CD4-positive, alpha-beta memory T cell (primary cell): ENCODE data around the gene SF3B6. TPM values are rescaled to one million over a fixed set of nuclear protein-coding genes. Genes with fewer than 3 reads are reported as not detected.
A peak's percentile ranks its signal among the peaks of the same experiment; 100 is the strongest.
"Not testable (repeated sequence)": the region's sequence is repeated elsewhere in the genome, so short reads cannot be mapped to it uniquely, and the experiment has no call there.

Source experiments
- CTCF ChIA-PET: fragments of 350-600 bp; sonication (Branson Sonifier 250); formaldehyde crosslinking; loops from one replicate; lab custom pipeline; 2021; ENCODE audit warnings: inconsistent platforms; ENCODE audit not compliant: partially characterized antibody; lab: Charles Lee
- POLR2A ChIA-PET: fragments of 350-600 bp; sonication (Branson Sonifier 250); formaldehyde crosslinking; loops from one replicate; lab custom pipeline; 2021; ENCODE audit not compliant: partially characterized antibody; lab: Charles Lee
- DNase-seq, 5 donors: peaks; one replicate each; pipeline versions ENCODE4 v3.0.0 to v3.0.0-alpha.2; 2020 to 2022; ENCODE audit warnings: mixed read lengths in 1 of 5
- H3K27ac ChIP-seq: one replicate; pipeline ENCODE4 v1.7.0; 2013; ENCODE audit warnings: low read depth, low read length
- H3K27me3 ChIP-seq: 2 replicates; pipeline ENCODE4 v1.7.0; 2013; ENCODE audit warnings: mild to moderate bottlenecking, low read length, moderate library complexity; ENCODE audit not compliant: insufficient read depth
- H3K36me3 ChIP-seq: 2 replicates; pipeline ENCODE4 v1.7.0; 2013; ENCODE audit warnings: mild to moderate bottlenecking, low read length, moderate library complexity; ENCODE audit not compliant: insufficient read depth
- H3K4me1 ChIP-seq: 2 replicates; pipeline ENCODE4 v1.7.0; 2013; ENCODE audit warnings: mild to moderate bottlenecking, low read length, moderate library complexity; ENCODE audit not compliant: insufficient read depth
- H3K4me3 ChIP-seq, 2 donors: one replicate each; pipeline ENCODE4 v1.7.0; 2013; ENCODE audit warnings: low read length in 2 of 2, mild to moderate bottlenecking in 1 of 2
- H3K9me3 ChIP-seq, 2 donors: one replicate each; pipeline ENCODE4 v1.7.0; 2013; ENCODE audit warnings: low read length in 2 of 2, control low read depth in 1 of 2; ENCODE audit not compliant: control insufficient read depth in 1 of 2
- H3K27ac Mint-ChIP-seq, 7 donors: one replicate each; pipeline ENCODE4 v1.8.0; 2020 to 2021; ENCODE audit warnings: mixed read lengths in 7 of 7, mild to moderate bottlenecking in 6 of 7, inconsistent platforms in 3 of 7, moderate library complexity in 3 of 7
- H3K27me3 Mint-ChIP-seq, 2 donors: one replicate each; pipeline ENCODE4 v1.8.0; 2020 to 2021; ENCODE audit warnings: mixed read lengths in 2 of 2
- H3K36me3 Mint-ChIP-seq, 2 donors: one replicate each; pipeline ENCODE4 v1.8.0; 2020 to 2021; ENCODE audit warnings: mixed read lengths in 2 of 2, inconsistent platforms in 1 of 2, mild to moderate bottlenecking in 1 of 2
- H3K4me1 Mint-ChIP-seq, 4 donors: one replicate each; pipeline ENCODE4 v1.8.0; 2020 to 2021; ENCODE audit warnings: mixed read lengths in 4 of 4, mild to moderate bottlenecking in 1 of 4
- H3K4me3 Mint-ChIP-seq, 8 donors: one replicate each; pipeline ENCODE4 v1.8.0; 2020 to 2021; ENCODE audit warnings: mixed read lengths in 8 of 8, mild to moderate bottlenecking in 7 of 8, moderate library complexity in 6 of 8, inconsistent platforms in 3 of 8
- H3K9me3 Mint-ChIP-seq, 8 donors: one replicate each; pipeline ENCODE4 v1.8.0; 2020 to 2021; ENCODE audit warnings: mixed read lengths in 8 of 8, mild to moderate bottlenecking in 5 of 8, inconsistent platforms in 3 of 8, moderate library complexity in 1 of 8
- intact Hi-C: fragments of 100-400 bp; cut with micrococcal nuclease; formaldehyde crosslinking; loops from one replicate; pipeline ENCODE4 v1.15.1; 2023
- polyA plus RNA-seq, 2 donors: library from polyadenylated mRNA; unstranded; fragments of 300-500 nt; fragmentation: Illumina TruSeq; gene quantifications; one replicate each; pipeline ENCODE4 v1.2.3, GENCODE V29; 2021
- total RNA-seq, 2 experiments: library from RNA; stranded (reverse); gene quantifications; one replicate each; pipeline ENCODE4 v1.2.3, GENCODE V29; 2021

Gene SF3B6
- total and polyA plus RNA-seq, 4 experiments from 2014 or later = 50.0 to 238 (median 118) TPM

DNA sequence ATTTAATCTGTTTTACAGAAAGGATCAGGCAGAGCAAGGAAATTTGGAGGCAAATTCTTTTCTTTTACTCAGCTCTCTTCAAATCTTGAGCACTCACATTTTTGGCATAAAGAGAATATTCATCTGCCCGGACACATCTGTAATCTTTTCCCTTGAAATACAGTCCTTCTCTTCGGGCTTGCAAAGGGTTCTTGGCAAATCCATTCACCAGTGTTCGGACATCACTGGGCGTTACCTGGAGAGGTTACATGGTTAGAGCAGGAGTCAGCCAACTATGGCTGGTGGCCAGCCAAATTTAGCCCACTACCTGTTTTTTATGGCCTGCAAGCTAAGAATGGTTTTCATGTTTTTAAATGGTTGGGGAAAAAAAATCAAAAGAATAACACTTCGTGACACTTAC, 44.9 kb upstream of the SF3B6 start:
- Mint-ChIP-seq H3K36me3 (no peaks in the 10 kb centered on the region), H3K27ac (peak overlapping the region in 1 of 7 donors; percentile 41), H3K4me3 (peak overlapping the region in 2 of 8 donors; percentile 2 to 25), H3K4me1 (peaks cover 8 to 17% (median 13%) of the 10 kb centered on the region in 4 donors), H3K27me3 (no peaks in the 10 kb centered on the region), H3K9me3 (no peaks in the 10 kb centered on the region)
- no peak for DNase-seq
- H3K4me3 ChIP-seq = no peak overlapping the region
- ChIA-PET POLR2A (no interaction called here), CTCF (no interaction called here)
- intact Hi-C loops = no loop called here
- H3K9me3 ChIP-seq = no peaks in the 10 kb centered on the region
- no peaks in the 10 kb centered on the region for H3K27me3 ChIP-seq
- H3K36me3 ChIP-seq = no peaks in the 10 kb centered on the region
- no peak overlapping the region for H3K27ac ChIP-seq
- peaks cover 8% of the 10 kb centered on the region for H3K4me1 ChIP-seq

DNA sequence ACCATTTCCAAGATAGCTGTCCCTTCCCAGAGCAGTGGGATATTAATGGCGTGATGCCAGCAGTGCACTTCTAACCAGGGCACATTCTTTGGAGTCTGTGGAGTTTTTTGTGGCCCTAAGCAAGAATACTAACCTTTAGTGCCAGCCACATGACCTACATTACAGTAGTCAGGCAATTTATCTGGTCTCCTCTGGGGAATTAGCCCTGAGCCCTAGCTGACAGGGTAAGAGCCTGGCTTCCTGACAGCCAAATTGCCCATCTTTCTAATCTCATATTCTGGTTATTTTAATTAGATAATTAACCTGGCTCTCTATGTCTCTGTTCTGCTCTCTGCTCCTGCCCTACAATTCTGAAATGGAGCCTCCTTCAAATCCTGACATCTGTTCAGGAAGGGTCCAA, 41.8 kb upstream of the SF3B6 start:
- intact Hi-C loops = no loop called here
- peak overlapping the region in 1 of 7 donors; percentile 50 for H3K27ac Mint-ChIP-seq
- Histone ChIP-seq H3K27ac (no peak overlapping the region), H3K4me3 (no peak overlapping the region), H3K9me3 (no peaks in the 10 kb centered on the region), H3K4me1 (no peaks in the 10 kb centered on the region), H3K27me3 (no peaks in the 10 kb centered on the region), H3K36me3 (no peaks in the 10 kb centered on the region)
- H3K36me3 Mint-ChIP-seq = peaks cover 0 to 2% of the 10 kb centered on the region in 2 donors
- no peak for DNase-seq
- no peak overlapping the region for H3K4me3 Mint-ChIP-seq
- no peaks in the 10 kb centered on the region for H3K27me3 Mint-ChIP-seq
- peaks cover 0 to 4% (median 0%) of the 10 kb centered on the region in 8 donors for H3K9me3 Mint-ChIP-seq
- H3K4me1 Mint-ChIP-seq = peaks cover 1 to 8% (median 4%) of the 10 kb centered on the region in 4 donors
- POLR2A ChIA-PET = no interaction called here
- CTCF ChIA-PET = no interaction called here

DNA sequence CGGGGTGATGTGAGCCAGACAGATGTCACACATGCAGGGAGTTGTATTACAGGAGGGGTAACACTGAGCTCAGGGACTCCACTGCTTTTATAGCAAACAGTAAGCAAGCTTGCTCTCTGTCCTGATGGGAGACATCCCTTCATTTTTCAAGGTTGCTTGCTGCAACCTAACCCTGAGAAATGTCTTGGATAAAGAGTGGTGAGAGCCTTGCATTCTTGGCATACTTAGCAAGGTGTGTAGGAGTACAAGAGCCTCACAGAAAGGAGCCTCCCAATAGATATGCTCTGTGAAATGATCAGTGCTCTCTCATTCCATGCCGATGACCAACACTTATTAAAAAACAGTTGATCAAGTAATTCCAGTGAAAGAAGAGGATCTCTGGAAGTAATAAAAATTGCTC, 38.9 kb upstream of the SF3B6 start:
- peaks cover 0 to 1% (median 0%) of the 10 kb centered on the region in 4 donors for H3K4me1 Mint-ChIP-seq
- no peaks in the 10 kb centered on the region for H3K4me1 ChIP-seq
- no peaks in the 10 kb centered on the region for H3K9me3 ChIP-seq
- no peak overlapping the region for H3K27ac Mint-ChIP-seq
- H3K4me3 Mint-ChIP-seq = no peak overlapping the region
- H3K27ac ChIP-seq = no peak overlapping the region
- no peak overlapping the region for H3K4me3 ChIP-seq
- H3K27me3 ChIP-seq = no peaks in the 10 kb centered on the region
- DNase-seq = no peak
- CTCF ChIA-PET = no interaction called here
- H3K36me3 Mint-ChIP-seq = peaks cover 2 to 3% of the 10 kb centered on the region in 2 donors
- intact Hi-C loops = no loop called here
- POLR2A ChIA-PET = no interaction called here
- H3K9me3 Mint-ChIP-seq = peaks cover 0 to 4% (median 0%) of the 10 kb centered on the region in 8 donors
- H3K27me3 Mint-ChIP-seq = no peaks in the 10 kb centered on the region
- no peaks in the 10 kb centered on the region for H3K36me3 ChIP-seq

DNA sequence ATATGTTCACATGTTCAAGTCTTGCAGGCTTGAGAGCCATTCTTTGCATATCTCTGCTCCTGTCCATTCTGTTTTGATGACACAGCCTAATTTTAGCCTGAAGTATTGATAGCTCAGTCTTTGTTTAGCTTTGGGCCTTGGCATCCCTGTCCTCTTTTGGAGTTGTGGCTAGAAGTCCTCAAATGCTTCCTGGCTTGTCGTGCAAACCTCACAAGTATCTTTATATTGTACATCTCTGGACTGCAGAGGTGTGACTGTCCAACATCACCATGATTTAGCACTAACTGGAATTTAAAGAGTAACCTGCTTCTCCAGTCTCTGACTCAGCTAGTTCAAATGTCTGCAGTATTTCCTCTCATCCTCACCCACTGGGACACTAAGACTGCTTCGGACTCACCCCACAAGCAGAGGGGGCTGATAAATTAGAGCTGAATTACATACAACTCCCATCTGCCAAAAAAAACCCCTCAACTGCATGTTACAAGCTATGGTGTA, 35.3 kb upstream of the SF3B6 start:
- Mint-ChIP-seq H3K9me3 (peaks cover 3 to 23% (median 15%) of the 10 kb centered on the region in 8 donors), H3K4me1 (peaks cover 0 to 1% (median 0%) of the 10 kb centered on the region in 4 donors), H3K27me3 (no peaks in the 10 kb centered on the region), H3K4me3 (no peak overlapping the region), H3K36me3 (peaks cover 12 to 20% of the 10 kb centered on the region in 2 donors), H3K27ac (no peak overlapping the region)
- H3K9me3 ChIP-seq = no peaks in the 10 kb centered on the region
- ChIA-PET POLR2A (no interaction called here), CTCF (no interaction called here)
- DNase-seq = no peak
- no peaks in the 10 kb centered on the region for H3K4me1 ChIP-seq
- no peak overlapping the region for H3K4me3 ChIP-seq
- no peak overlapping the region for H3K27ac ChIP-seq
- intact Hi-C loops = no loop called here
- no peaks in the 10 kb centered on the region for H3K27me3 ChIP-seq
- no peaks in the 10 kb centered on the region for H3K36me3 ChIP-seq

DNA sequence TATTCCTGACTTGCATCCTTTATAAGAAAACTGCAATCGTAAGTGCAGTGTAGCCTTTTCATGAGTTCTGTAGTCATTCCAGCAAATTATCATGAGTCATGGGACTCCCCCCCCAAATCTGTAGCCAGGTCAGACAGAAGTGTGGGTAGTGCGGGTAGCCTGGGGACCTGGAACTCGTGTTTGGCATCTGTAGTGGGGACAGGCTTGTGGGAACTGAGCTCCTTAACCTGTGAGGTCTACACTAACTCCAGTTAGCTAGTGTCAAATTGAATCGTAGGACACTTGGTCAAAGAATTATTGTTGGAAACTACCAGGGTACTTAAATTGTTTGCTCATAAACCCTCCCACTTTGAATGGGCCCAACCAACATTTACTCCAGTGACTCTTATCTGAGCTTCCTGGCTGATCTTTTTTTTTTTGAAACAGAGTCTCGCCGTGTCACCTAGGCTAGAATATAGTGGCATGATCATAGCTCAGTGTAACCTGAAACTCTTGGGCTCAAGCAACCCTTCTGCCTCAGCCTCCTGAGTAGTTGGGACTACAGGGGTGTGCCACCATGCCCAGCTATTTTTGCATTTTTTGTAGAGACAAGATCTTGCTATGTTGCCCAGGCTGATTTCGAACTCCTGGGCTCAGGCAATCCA, 34.7 kb upstream of the SF3B6 start:
- Histone ChIP-seq H3K36me3 (no peaks in the 10 kb centered on the region), H3K27ac (no peak overlapping the region), H3K27me3 (no peaks in the 10 kb centered on the region), H3K4me1 (no peaks in the 10 kb centered on the region), H3K9me3 (no peaks in the 10 kb centered on the region), H3K4me3 (no peak overlapping the region)
- Mint-ChIP-seq H3K9me3 (peaks cover 3 to 26% (median 18%) of the 10 kb centered on the region in 8 donors), H3K4me1 (peaks cover 0 to 1% (median 0%) of the 10 kb centered on the region in 4 donors), H3K4me3 (no peak overlapping the region), H3K27me3 (no peaks in the 10 kb centered on the region), H3K27ac (no peak overlapping the region), H3K36me3 (peaks cover 12 to 20% of the 10 kb centered on the region in 2 donors)
- no peak for DNase-seq
- ChIA-PET POLR2A (no interaction called here), CTCF (no interaction called here)
- intact Hi-C loops = no loop called here

DNA sequence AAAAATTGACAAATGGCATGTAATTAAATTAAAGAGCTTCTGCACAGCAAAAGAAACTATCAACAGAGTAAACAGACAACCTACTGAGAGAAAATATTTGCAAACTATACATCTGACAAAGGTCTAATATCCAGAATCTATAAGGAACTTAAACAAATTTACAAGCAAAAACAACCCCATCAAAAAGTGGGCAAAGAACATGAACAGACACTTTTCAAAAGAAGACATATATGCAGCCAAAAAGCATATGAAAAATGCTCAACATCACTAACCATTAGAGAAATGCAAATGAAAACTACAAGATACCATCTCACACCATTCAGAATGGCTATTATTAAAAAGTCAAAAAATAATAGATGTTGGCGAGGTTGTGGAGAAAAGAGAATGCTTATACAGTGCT, 33.3 kb upstream of the SF3B6 start:
- H3K4me1 ChIP-seq, DNase-seq, CTCF ChIA-PET, H3K27me3 ChIP-seq, H3K27me3 Mint-ChIP-seq, H3K9me3 ChIP-seq, intact Hi-C loops, H3K27ac ChIP-seq, H3K4me3 ChIP-seq, H3K27ac Mint-ChIP-seq, POLR2A ChIA-PET, H3K36me3 ChIP-seq, H3K4me1 Mint-ChIP-seq, H3K4me3 Mint-ChIP-seq: not testable (repeated sequence)
- peaks cover 3 to 30% (median 23%) of the 10 kb centered on the region in 8 donors for H3K9me3 Mint-ChIP-seq
- H3K36me3 Mint-ChIP-seq = peaks cover 15 to 23% of the 10 kb centered on the region in 2 donors

DNA sequence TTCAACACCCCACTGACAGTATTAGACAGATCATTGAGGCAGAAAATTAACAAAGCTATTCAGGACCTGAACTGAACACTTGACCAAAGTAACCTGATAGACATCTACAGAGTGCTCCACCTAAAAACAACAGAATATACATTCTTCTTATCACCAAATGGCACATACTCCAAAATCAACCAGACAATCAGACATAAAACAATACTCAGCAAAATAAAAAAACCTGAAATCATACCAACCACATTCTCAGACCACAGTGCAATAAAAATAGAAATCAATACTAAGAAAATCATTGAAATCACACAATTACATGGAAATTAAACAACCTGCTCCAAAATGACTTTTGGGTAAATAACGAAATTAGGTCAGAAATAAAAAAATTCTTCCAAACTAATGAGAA, 31.2 kb upstream of the SF3B6 start:
- Histone ChIP-seq H3K9me3 (no peaks in the 10 kb centered on the region), H3K27ac (no peak overlapping the region), H3K36me3 (no peaks in the 10 kb centered on the region), H3K27me3 (no peaks in the 10 kb centered on the region), H3K4me1 (no peaks in the 10 kb centered on the region), H3K4me3 (no peak overlapping the region)
- intact Hi-C loops = no loop called here
- H3K4me3 Mint-ChIP-seq = no peak overlapping the region
- DNase-seq = no peak
- CTCF ChIA-PET = no interaction called here
- H3K9me3 Mint-ChIP-seq = peaks cover 3 to 30% (median 21%) of the 10 kb centered on the region in 8 donors
- H3K36me3 Mint-ChIP-seq = peaks cover 18 to 33% of the 10 kb centered on the region in 2 donors
- peaks cover 0 to 1% (median 0%) of the 10 kb centered on the region in 4 donors for H3K4me1 Mint-ChIP-seq
- POLR2A ChIA-PET = no interaction called here
- H3K27me3 Mint-ChIP-seq = no peaks in the 10 kb centered on the region
- H3K27ac Mint-ChIP-seq = no peak overlapping the region
